Ovary (tissue), 3 donors: Measurements from ENCODE around the gene LRRC4C.

Experiments used
- CTCF ChIP-seq, 3 donors: fragments of 450-650 bp in 2 of 3; fragments of 200-600 bp in 1 of 3; IDR thresholded peaks; one replicate each; pipeline versions ENCODE4 v1.5.1 to v1.8.0; 2016 to 2022; ENCODE audit warnings: antibody characterized with exemption in 3 of 3, mild to moderate bottlenecking in 1 of 3
- EP300 ChIP-seq: sonication (generic); formaldehyde crosslinking; IDR thresholded peaks from one replicate; pipeline ENCODE4 v1.6.1; 2017; ENCODE audit warnings: antibody characterized with exemption
- POLR2A ChIP-seq: fragments of 450-650 bp; IDR thresholded peaks from one replicate; pipeline ENCODE4 v1.6.1; 2017; ENCODE audit warnings: antibody characterized with exemption, mild to moderate bottlenecking, moderate library complexity
- donor health status: DM: no; HTN: no; CAD: no.

- TF ChIP-seq POLR2A: no peak
- TF ChIP-seq CTCF (IDR thresholded peaks at IDR 0.05): no peak
- no peak for TF ChIP-seq EP300
These were observed 269.6 kb downstream of the LRRC4C start for GRCh38 chr11:41189701-41190436.
